SH-SY5Y (cell line): ENCODE data around the gene ATP8B4.
A peak's percentile ranks its signal among the peaks of the same experiment; 100 is the strongest.

Source experiments
- GATA2 ChIP-seq: IDR thresholded peaks from 2 replicates; pipeline ENCODE4 v1.6.1; 2011; ENCODE audit warnings: mild to moderate bottlenecking, low read depth, low read length
- GATA3 ChIP-seq: IDR thresholded peaks from 2 replicates; pipeline ENCODE4 v1.6.1; 2011; ENCODE audit warnings: low read depth, mild to moderate bottlenecking, low read length, moderate library complexity

The ATP8B4 gene

DNA sequence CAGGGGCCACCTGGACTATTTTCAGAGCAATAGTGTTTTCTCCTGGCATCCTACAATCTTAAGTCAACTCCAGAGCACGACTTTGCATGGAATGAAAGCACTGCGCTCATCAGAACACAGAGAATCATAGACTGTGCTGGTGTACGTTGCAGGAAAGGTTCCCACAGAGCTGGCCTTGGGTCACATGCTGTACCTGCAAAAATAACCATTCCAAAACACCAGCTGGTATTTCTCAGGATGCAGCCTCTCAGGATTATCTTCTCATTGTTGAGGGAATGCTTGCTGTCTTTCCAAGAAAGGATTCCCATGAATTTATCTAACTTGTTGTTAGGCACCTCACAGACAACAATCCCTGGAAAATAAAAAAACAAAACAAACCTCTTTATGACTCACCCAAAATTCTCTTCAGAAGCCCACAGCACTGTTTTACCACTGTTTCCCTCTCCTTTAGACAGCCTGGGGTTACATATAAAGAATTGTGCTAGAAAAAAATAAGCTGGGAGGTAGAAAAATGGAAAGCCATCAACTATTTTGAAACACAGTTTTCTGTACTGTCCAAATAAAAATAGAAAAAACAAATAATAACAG, 131.7 kb downstream of the ATP8B4 start:
- no peak for TF ChIP-seq GATA3
- TF ChIP-seq GATA2: no peak

GRCh38 chr15:49986326-49986725, 132.7 kb downstream of the ATP8B4 start:
- TF ChIP-seq GATA3: no peak
- TF ChIP-seq GATA2: no peak

GRCh38 chr15:49985463-49985862, 133.6 kb downstream of the ATP8B4 start:
- no peak for TF ChIP-seq GATA3
- TF ChIP-seq GATA2: no peak

DNA sequence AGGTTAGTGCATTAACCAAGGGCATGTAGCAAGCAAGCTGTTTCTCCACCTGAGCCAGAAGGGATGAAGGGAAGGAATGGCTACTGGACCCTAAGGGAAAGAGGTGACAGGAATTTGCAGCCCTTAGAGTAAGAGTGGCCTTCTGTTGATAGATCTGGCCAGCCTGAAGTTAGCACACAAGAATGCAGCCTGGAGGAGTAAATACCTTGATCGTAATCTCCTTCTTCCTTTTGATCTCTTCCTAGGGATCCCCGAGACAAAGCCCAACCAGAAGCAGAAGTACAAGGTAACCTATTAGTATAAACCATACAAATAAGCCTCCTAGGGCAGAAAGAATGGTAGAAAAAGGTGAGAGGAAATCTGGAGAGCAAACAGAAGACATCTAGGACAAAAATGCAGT, 134.6 kb downstream of the ATP8B4 start:
- TF ChIP-seq GATA2 (no peak), GATA3 (no peak)

DNA sequence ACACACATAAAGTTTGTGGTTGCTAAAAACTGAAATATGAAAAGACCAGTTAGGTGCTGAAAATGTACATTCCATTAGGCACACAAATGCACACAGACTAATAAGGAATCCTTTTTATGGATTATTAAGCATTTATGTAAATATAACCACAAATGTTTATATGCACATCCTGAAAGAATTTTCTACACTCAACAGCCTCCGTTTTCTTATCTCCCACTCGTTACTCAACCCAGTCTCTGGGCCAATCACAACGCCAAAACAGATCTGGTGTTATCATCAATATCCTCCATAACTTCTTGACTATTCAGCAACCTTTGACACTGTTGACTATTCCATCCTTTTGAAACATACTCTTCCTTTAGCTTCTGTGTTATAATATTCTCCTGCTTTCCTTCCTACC, 136.4 kb downstream of the ATP8B4 start:
- TF ChIP-seq GATA3 (no peak), GATA2 (no peak)

DNA sequence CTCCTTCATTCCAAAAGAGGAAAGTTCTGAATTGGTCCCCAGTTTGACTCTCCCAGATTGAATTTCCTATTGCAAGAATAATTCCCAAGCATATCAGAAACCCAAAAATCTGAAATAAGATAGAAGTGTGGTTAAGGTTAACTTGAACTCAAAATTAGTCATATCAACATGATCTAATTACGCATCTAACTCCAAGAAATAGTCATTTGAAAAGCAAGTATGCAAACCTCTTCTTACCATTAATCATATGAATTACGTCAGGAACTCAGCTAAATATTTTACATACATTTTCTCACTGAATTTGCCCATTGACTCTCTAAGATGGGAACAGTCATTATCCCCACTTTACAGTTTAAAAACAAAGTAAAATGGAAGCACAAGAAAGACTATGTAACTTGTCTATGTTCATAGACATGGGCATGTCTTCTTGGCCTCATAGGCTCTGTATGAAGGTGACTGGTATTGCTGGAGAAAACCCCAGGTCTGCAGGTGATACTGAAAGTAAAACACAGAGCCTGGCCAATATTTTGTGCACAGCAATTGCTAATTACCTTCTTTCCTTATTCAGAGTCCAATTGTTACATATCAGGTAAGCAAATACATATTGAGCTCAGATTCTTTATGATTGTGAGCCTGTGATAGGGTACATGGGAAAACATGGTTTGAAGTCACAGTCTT, 139.2 kb downstream of the ATP8B4 start:
- TF ChIP-seq GATA2: no peak
- no peak for TF ChIP-seq GATA3

DNA sequence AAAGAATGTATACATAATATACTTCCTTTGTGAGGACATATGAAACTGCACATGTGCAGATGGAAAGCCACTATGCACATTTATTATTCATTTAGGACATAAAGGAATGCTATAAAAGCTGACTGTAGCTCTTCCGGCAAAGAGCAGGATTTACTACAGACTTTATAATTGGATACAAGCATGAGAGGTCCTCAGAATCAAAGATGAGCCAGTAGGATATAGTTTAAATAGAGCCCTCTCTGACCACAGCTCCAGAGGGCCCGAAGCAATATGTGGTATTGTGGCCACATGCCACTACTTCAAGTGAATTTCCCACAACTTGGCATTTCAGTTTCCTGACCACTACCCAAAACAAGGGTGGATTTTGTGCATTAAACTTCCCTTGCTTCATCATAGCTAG, 140.9 kb downstream of the ATP8B4 start:
- TF ChIP-seq GATA2 (no peak), GATA3 (no peak)

DNA sequence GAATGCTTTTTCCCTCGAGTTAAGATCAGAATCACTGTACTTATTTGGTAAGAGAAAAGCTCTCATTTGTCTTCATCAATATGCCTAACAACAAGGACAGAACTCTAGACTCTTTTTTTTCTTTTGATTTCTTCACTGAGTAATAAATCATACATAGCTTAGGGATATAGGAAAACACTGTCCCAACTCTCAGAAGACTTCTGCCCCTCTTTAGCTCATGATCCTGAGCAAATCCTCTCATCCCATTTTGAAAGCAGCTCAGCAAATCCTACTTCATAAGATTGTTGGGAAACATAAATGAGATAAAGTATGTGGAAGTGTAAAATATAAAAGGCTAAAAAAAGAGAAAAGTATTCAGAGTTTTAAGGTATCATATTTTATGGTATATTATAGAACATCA, 141.7 kb downstream of the ATP8B4 start:
- TF ChIP-seq GATA3 (no peak), GATA2 (no peak)

DNA sequence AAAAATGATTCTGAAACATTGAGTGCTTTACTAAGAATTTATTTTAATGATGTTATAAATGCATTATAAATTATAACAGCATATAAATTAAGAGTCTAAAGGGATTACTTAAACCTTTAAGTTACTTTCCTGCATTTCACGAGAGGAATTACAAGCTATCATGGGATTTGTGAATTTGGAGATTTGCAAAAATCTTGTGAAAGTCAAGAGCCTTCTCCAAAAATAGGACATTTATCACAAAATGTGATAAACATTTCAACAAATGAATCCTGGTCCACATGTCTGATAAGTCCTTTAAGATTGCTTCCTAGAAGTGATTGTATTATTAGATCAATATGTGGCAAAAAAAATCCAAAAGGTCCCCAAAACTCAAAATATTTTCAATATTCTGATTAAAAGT, 154.5 kb downstream of the ATP8B4 start:
- no peak for TF ChIP-seq GATA2
- TF ChIP-seq GATA3: no peak

- TF ChIP-seq GATA3 (no peak), GATA2 (no peak)
Observed at GRCh38 chr15:49964061-49964460, 155.0 kb downstream of the ATP8B4 start.

GRCh38 chr15:49962044-49962602, 156.9 kb downstream of the ATP8B4 start:
- TF ChIP-seq GATA2: peak; percentile 83
- TF ChIP-seq GATA3: peak; percentile 93

DNA sequence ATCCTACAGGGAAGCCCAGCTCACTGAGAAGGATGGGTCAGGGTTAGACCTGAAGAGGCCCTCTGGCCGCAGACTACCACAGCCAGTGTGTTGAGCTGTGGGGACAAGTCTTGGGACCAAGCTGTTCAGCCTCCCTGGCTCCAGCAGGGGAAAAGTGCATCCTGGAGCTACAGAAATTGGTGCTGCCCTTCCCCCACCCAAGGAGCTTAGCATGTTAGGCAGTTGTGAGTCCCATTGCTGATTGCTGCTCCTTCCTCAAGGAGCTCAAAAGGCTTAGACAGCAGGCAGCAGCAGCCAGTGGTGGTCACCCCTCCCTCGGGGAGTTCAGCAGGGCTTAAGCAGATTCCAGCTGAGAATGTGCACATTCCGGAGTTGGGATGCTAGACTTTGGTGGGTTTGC, 165.6 kb downstream of the ATP8B4 start:
- TF ChIP-seq GATA3 (no peak), GATA2 (no peak)

DNA sequence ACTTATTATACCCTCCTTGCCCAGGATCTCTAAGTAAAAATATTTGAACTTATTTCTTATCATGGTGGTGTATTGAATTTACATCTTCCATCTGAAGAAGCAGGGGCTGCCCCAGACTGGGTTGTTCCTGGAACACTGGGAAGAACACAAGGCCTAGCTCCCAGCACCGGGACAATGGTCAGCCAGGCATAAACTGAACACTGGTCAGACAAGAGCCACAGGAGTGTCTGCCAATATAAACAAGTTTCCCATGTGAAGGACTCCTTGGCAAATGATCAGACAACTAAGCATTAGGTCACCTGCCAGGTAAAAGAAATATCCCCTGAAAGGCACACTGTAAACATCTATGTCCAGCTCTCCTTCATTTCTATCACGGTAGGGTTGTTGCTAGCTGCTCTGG, 172.4 kb downstream of the ATP8B4 start:
- no peak for TF ChIP-seq GATA3
- no peak for TF ChIP-seq GATA2

DNA sequence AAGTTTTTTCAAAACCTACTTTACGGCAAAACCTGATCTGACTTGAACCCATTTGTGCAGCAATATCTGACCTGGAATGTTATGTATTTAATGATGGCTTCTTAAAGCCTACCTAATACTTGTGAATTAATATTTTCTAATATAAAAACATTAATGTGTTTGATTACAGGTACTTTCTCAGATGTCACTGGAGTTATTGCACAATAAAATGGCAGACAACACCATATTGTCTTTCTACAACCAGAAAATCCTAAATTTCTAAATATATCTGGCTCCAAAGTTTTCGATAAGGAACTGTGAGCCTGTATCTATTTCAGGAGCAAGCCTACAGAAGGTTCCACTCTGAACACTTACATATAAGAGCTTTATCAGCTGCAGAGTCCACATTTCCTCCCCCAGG, 184.5 kb downstream of the ATP8B4 start:
- TF ChIP-seq GATA2 (no peak), GATA3 (no peak)

DNA sequence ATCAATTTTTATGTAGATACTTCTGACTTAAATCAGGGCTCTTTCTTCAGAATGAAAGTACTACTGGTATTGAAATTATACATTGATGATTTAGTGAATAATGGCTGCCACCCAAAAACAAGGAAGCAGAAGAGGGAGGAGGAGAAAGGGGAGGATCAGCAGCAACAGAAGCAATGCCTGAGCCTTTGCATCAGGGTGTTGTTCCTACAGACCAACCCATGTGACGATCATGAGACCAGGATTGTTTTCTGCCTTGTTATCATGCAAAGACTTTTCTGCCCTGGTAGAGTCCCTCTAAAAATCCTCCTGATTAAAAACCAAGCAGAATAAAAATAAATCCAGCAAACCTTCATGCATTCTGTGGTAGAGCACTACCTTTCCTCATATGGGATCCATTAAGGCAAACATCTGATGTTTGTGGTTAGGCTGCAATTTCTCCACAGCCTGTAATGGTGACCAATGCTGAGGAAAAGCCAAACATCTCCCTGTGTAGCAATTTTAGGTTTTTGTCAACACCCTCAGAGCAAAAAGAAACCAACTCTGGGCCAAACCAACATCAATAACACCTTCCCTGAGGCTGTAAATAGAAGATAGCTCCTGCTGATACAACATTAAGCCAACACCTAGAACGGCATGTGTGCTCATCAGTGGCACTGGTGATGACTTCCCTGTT, 191.7 kb downstream of the ATP8B4 start:
- no peak for TF ChIP-seq GATA2
- no peak for TF ChIP-seq GATA3
